Activated naive CD4-positive, alpha-beta T cell treated with anti-CD3 and anti-CD28 coated beads, Interleukin-2, amount 50 U/mL, for 72 hours (primary cell): ENCODE data around the gene TPT1. TPM values are rescaled to one million over a fixed set of nuclear protein-coding genes. Genes with fewer than 3 reads are reported as not detected.
"Not testable (repeated sequence)": the region's sequence is repeated elsewhere in the genome, so short reads cannot be mapped to it uniquely, and the experiment has no call there.

Experiments used
- ATAC-seq, 2 donors: fragments of 150-1000 bp; cut with Tn5 transposase; 2 replicates each; pipeline ENCODE4 v1.10.0; 2021; ENCODE audit warnings: mild to moderate bottlenecking in 2 of 2, moderate library complexity in 2 of 2
- DNase-seq, 2 donors: peaks; one replicate each; pipeline ENCODE4 v3.0.0; 2021 to 2022; ENCODE audit warnings: low spot score in 2 of 2
- H3K27ac Mint-ChIP-seq, 2 donors: one replicate each; pipeline ENCODE4 v1.8.0; 2022; ENCODE audit warnings: mild to moderate bottlenecking in 2 of 2, mixed read lengths in 2 of 2
- H3K36me3 Mint-ChIP-seq, 2 donors: one replicate each; pipeline ENCODE4 v1.8.0; 2022; ENCODE audit warnings: mixed read lengths in 2 of 2
- H3K9me3 Mint-ChIP-seq, 2 donors: one replicate each; pipeline ENCODE4 v1.8.0; 2022; ENCODE audit warnings: mixed read lengths in 2 of 2
- total RNA-seq, 2 donors: library from RNA; stranded (reverse); gene quantifications; one replicate each; pipeline ENCODE4 v1.2.3, GENCODE V29; 2022

Gene TPT1
- total RNA-seq, 2 donors from 2014 or later = 2,995 to 3,818 TPM

- ATAC-seq = no peak
- Mint-ChIP-seq H3K27ac (peak overlapping the region in 1 of 2 donors; percentile 38), H3K36me3 (no peaks in the 10 kb centered on the region), H3K9me3 (no peaks in the 10 kb centered on the region)
- no peak for DNase-seq
Measured at GRCh38 chr13:45372189-45373161, 31.5 kb upstream of the TPT1 start.

GRCh38 chr13:45370922-45371406 is 30.0 kb upstream of the TPT1 start:
- H3K27ac Mint-ChIP-seq = no peak overlapping the region
- ATAC-seq = no peak
- peak in 1 of 2 donors; percentile 62 for DNase-seq
- no peaks in the 10 kb centered on the region for H3K9me3 Mint-ChIP-seq
- H3K36me3 Mint-ChIP-seq = no peaks in the 10 kb centered on the region

GRCh38 chr13:45369116-45369515 is 28.1 kb upstream of the TPT1 start:
- Mint-ChIP-seq H3K36me3 (peaks cover 0 to 3% of the 10 kb centered on the region in 2 donors), H3K27ac (peak overlapping the region in 1 of 2 donors; percentile 89), H3K9me3 (no peaks in the 10 kb centered on the region)
- ATAC-seq = no peak
- no peak for DNase-seq

- ATAC-seq (no peak), DNase-seq (no peak)
- peaks cover 0 to under 1% of the 10 kb centered on the region in 2 donors for H3K9me3 Mint-ChIP-seq
- H3K36me3 Mint-ChIP-seq = peaks cover 0 to 8% of the 10 kb centered on the region in 2 donors
- peak overlapping the region; percentile 89 to 94 for H3K27ac Mint-ChIP-seq
Measured at GRCh38 chr13:45368571-45368970, 27.6 kb upstream of the TPT1 start.

GRCh38 chr13:45368005-45368404 is 27.0 kb upstream of the TPT1 start:
- ATAC-seq (peak in 1 of 2 donors; percentile 65), DNase-seq (peak in 1 of 2 donors; percentile 12)

GRCh38 chr13:45367358-45367757 is 26.4 kb upstream of the TPT1 start:
- H3K27ac Mint-ChIP-seq = peak overlapping the region; percentile 89 to 94
- peaks cover 7 to 19% of the 10 kb centered on the region in 2 donors for H3K36me3 Mint-ChIP-seq
- H3K9me3 Mint-ChIP-seq = peaks cover 6% of the 10 kb centered on the region in 2 donors
- peak; percentile 84 to 91 for DNase-seq
- ATAC-seq = peak; percentile 100

More at GRCh38 chr13:45368005-45368404, 27.0 kb upstream of the TPT1 start:
- H3K36me3 Mint-ChIP-seq = peaks cover under 1 to 13% of the 10 kb centered on the region in 2 donors
- peak overlapping the region; percentile 89 to 94 for H3K27ac Mint-ChIP-seq
- H3K9me3 Mint-ChIP-seq = peaks cover 0 to 3% of the 10 kb centered on the region in 2 donors

- Mint-ChIP-seq H3K27ac (no peak overlapping the region), H3K36me3 (peaks cover 14 to 28% of the 10 kb centered on the region in 2 donors), H3K9me3 (peaks cover 11 to 12% of the 10 kb centered on the region in 2 donors)
- DNase-seq (no peak), ATAC-seq (no peak)
Measured at GRCh38 chr13:45365558-45365885, 24.5 kb upstream of the TPT1 start.

- no peak for DNase-seq
- no peak for ATAC-seq
- H3K9me3 Mint-ChIP-seq = peaks cover 11 to 12% of the 10 kb centered on the region in 2 donors
- no peak overlapping the region for H3K27ac Mint-ChIP-seq
- peaks cover 14 to 28% of the 10 kb centered on the region in 2 donors for H3K36me3 Mint-ChIP-seq
Measured at GRCh38 chr13:45364876-45365557, 24.0 kb upstream of the TPT1 start.

GRCh38 chr13:45362939-45363338 is 22.0 kb upstream of the TPT1 start:
- H3K36me3 Mint-ChIP-seq = peaks cover 14 to 34% of the 10 kb centered on the region in 2 donors
- DNase-seq (no peak), ATAC-seq (no peak)

GRCh38 chr13:45361596-45362206 is 20.7 kb upstream of the TPT1 start:
- no peak for DNase-seq
- peak in 1 of 2 donors; percentile 66 for ATAC-seq
- Mint-ChIP-seq H3K9me3 (peaks cover 11 to 12% of the 10 kb centered on the region in 2 donors), H3K36me3 (peaks cover 14 to 43% of the 10 kb centered on the region in 2 donors), H3K27ac (peak overlapping the region; percentile 6 to 91)

More at GRCh38 chr13:45362939-45363338, 22.0 kb upstream of the TPT1 start:
- Mint-ChIP-seq H3K9me3 (peaks cover 11 to 12% of the 10 kb centered on the region in 2 donors), H3K27ac (peak overlapping the region; percentile 6 to 7)

GRCh38 chr13:45356966-45357672 is 16.1 kb upstream of the TPT1 start:
- Mint-ChIP-seq H3K36me3 (peaks cover 5 to 25% of the 10 kb centered on the region in 2 donors), H3K27ac (peak overlapping the region; percentile 59 to 80), H3K9me3 (peaks cover 3 to 4% of the 10 kb centered on the region in 2 donors)
- no peak for DNase-seq
- peak; percentile 77 to 86 for ATAC-seq

- Mint-ChIP-seq H3K27ac (no peak overlapping the region), H3K9me3 (no peaks in the 10 kb centered on the region), H3K36me3 (peaks cover 4 to 32% of the 10 kb centered on the region in 2 donors)
- DNase-seq (no peak), ATAC-seq (no peak)
Measured at GRCh38 chr13:45353895-45354294, 12.9 kb upstream of the TPT1 start.

GRCh38 chr13:45352031-45352430 is 11.0 kb upstream of the TPT1 start:
- no peak for ATAC-seq
- Mint-ChIP-seq H3K36me3 (peaks cover 4 to 21% of the 10 kb centered on the region in 2 donors), H3K27ac (peak overlapping the region in 1 of 2 donors; percentile 14), H3K9me3 (no peaks in the 10 kb centered on the region)
- DNase-seq = no peak

- no peak for ATAC-seq
- Mint-ChIP-seq H3K36me3 (peaks cover 4 to 13% of the 10 kb centered on the region in 2 donors), H3K27ac (no peak overlapping the region), H3K9me3 (no peaks in the 10 kb centered on the region)
- no peak for DNase-seq
Measured at GRCh38 chr13:45350152-45350551, 9.2 kb upstream of the TPT1 start.

- ATAC-seq (no peak), DNase-seq (no peak)
- Mint-ChIP-seq H3K9me3 (no peaks in the 10 kb centered on the region), H3K36me3 (peaks cover 7 to 18% of the 10 kb centered on the region in 2 donors), H3K27ac (peak overlapping the region; percentile 57 to 69)
Measured at GRCh38 chr13:45349438-45349837, 8.5 kb upstream of the TPT1 start.

- not testable (repeated sequence) for H3K9me3 Mint-ChIP-seq, H3K27ac Mint-ChIP-seq, ATAC-seq, DNase-seq
- peaks cover 24 to 32% of the 10 kb centered on the region in 2 donors for H3K36me3 Mint-ChIP-seq
Measured at GRCh38 chr13:45344064-45344463, 3.1 kb upstream of the TPT1 start.
